ENCODE results near the gene TEX51. TPM values are rescaled to one million over a fixed set of nuclear protein-coding genes. Genes with fewer than 3 reads are reported as not detected.

Gene TEX51
- total RNA-seq, 4 donors from 2014 or later, result not detected

GRCh38 chr2:126851756-126852155, 46.9 kb upstream of the TEX51 start:
- H3K27ac ChIP-seq (replicated peaks in 1 of 4), result no peak overlapping the region
- H3K4me1 ChIP-seq, result no peaks in the 10 kb centered on the region
- no peaks in the 10 kb centered on the region for H3K9me3 ChIP-seq
- H3K36me3 ChIP-seq, result no peaks in the 10 kb centered on the region
- DNase-seq (ENCODE audit: extremely low spot score), result peak; percentile 88
- WGBS, result 85% methylated on average over 1 of the region's 1 CpG
- TF ChIP-seq EP300 (IDR thresholded peaks at IDR 0.05) (no peak), POLR2AphosphoS5 (IDR thresholded peaks at IDR 0.05) (no peak), POLR2A (IDR thresholded peaks at IDR 0.05; ENCODE audit: low read depth) (no peak)
- TF ChIP-seq, protein P1, sequence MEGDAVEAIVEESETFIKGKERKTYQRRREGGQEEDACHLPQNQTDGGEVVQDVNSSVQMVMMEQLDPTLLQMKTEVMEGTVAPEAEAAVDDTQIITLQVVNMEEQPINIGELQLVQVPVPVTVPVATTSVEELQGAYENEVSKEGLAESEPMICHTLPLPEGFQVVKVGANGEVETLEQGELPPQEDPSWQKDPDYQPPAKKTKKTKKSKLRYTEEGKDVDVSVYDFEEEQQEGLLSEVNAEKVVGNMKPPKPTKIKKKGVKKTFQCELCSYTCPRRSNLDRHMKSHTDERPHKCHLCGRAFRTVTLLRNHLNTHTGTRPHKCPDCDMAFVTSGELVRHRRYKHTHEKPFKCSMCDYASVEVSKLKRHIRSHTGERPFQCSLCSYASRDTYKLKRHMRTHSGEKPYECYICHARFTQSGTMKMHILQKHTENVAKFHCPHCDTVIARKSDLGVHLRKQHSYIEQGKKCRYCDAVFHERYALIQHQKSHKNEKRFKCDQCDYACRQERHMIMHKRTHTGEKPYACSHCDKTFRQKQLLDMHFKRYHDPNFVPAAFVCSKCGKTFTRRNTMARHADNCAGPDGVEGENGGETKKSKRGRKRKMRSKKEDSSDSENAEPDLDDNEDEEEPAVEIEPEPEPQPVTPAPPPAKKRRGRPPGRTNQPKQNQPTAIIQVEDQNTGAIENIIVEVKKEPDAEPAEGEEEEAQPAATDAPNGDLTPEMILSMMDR (IDR thresholded peaks at IDR 0.05), result no peak
- no peak overlapping the region for H3K4me3 ChIP-seq
- intact Hi-C loops (cut with DNase I), result no loop called here
- H3K27me3 ChIP-seq, result no peaks in the 10 kb centered on the region

- Histone ChIP-seq H3K27ac (replicated peaks in 1 of 4) (no peak overlapping the region), H3K27me3 (no peaks in the 10 kb centered on the region), H3K9me3 (no peaks in the 10 kb centered on the region), H3K4me1 (no peaks in the 10 kb centered on the region), H3K36me3 (no peaks in the 10 kb centered on the region), H3K4me3 (no peak overlapping the region)
- intact Hi-C loops (cut with DNase I), result no loop called here
- WGBS, result 67% methylated on average over 1 of the region's 1 CpG
- TF ChIP-seq POLR2AphosphoS5 (IDR thresholded peaks at IDR 0.05), result no peak
- no peak for TF ChIP-seq POLR2A (IDR thresholded peaks at IDR 0.05; ENCODE audit: low read depth)
- TF ChIP-seq EP300 (IDR thresholded peaks at IDR 0.05), result no peak
- TF ChIP-seq, protein P1 (IDR thresholded peaks at IDR 0.05), result no peak
- peak; percentile 31 for DNase-seq (ENCODE audit: extremely low spot score)
Observed at GRCh38 chr2:126852361-126852760, 46.3 kb upstream of the TEX51 start.

GRCh38 chr2:126855606-126856005, 43.1 kb upstream of the TEX51 start:
- no peak overlapping the region for H3K27ac ChIP-seq (replicated peaks in 1 of 4)
- H3K27me3 ChIP-seq, result no peaks in the 10 kb centered on the region
- no peaks in the 10 kb centered on the region for H3K36me3 ChIP-seq
- H3K4me1 ChIP-seq, result no peaks in the 10 kb centered on the region
- TF ChIP-seq POLR2A (IDR thresholded peaks at IDR 0.05; ENCODE audit: low read depth) (no peak), POLR2AphosphoS5 (IDR thresholded peaks at IDR 0.05) (no peak), EP300 (IDR thresholded peaks at IDR 0.05) (no peak)
- TF ChIP-seq, protein P1 (IDR thresholded peaks at IDR 0.05), result no peak
- intact Hi-C loops (cut with DNase I), result no loop called here
- WGBS, result 79% methylated on average over 3 of the region's 3 CpGs
- peak; percentile 83 for DNase-seq (ENCODE audit: extremely low spot score)
- no peak overlapping the region for H3K4me3 ChIP-seq
- H3K9me3 ChIP-seq, result no peaks in the 10 kb centered on the region

GRCh38 chr2:126856403-126856802, 42.3 kb upstream of the TEX51 start:
- no peak for TF ChIP-seq EP300 (IDR thresholded peaks at IDR 0.05)
- TF ChIP-seq, protein P1 (IDR thresholded peaks at IDR 0.05), result no peak
- no peak for TF ChIP-seq POLR2AphosphoS5 (IDR thresholded peaks at IDR 0.05)
- no peak for TF ChIP-seq POLR2A (IDR thresholded peaks at IDR 0.05; ENCODE audit: low read depth)
- Histone ChIP-seq H3K36me3 (no peaks in the 10 kb centered on the region), H3K4me1 (no peaks in the 10 kb centered on the region), H3K9me3 (no peaks in the 10 kb centered on the region), H3K4me3 (no peak overlapping the region), H3K27ac (replicated peaks in 1 of 4) (no peak overlapping the region), H3K27me3 (no peaks in the 10 kb centered on the region)
- WGBS, result 72% methylated on average over 6 of the region's 6 CpGs
- DNase-seq (ENCODE audit: extremely low spot score), result peak; percentile 37
- intact Hi-C loops (cut with DNase I), result no loop called here

DNA sequence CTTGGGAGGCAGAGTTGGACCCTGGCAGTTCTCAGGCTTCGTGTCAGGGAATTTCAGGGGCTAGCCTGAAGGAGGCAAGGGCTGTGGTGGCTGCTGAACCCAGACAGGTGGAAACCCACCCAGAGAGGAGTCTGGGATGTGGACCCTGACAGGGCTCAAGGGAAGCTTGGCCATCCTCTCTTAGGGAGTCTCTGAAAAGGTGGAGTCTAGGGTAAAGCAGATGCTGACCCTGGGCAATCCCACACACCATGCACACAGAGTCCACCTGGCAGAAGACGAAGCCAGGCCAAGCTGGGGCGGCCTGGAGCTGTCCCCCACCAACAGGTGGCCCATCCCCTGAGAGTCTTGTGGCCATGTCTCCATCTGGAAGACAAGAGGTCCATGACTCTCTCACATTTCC, 41.2 kb upstream of the TEX51 start:
- Histone ChIP-seq H3K4me1 (no peaks in the 10 kb centered on the region), H3K9me3 (no peaks in the 10 kb centered on the region), H3K4me3 (no peak overlapping the region), H3K27ac (replicated peaks in 1 of 4) (no peak overlapping the region), H3K27me3 (no peaks in the 10 kb centered on the region), H3K36me3 (no peaks in the 10 kb centered on the region)
- DNase-seq (ENCODE audit: extremely low spot score), result peak; percentile 80
- intact Hi-C loops (cut with DNase I), result no loop called here
- TF ChIP-seq POLR2AphosphoS5 (IDR thresholded peaks at IDR 0.05), result no peak
- TF ChIP-seq, protein P1 (IDR thresholded peaks at IDR 0.05), result no peak
- TF ChIP-seq EP300 (IDR thresholded peaks at IDR 0.05), result no peak
- no peak for TF ChIP-seq POLR2A (IDR thresholded peaks at IDR 0.05; ENCODE audit: low read depth)
- 92% methylated on average over 3 of the region's 3 CpGs for WGBS

All from esophagus muscularis mucosa (tissue), 4 donors.